Osteoblast (primary cell): Measurements from ENCODE around the gene ZMAT5. TPM values are rescaled to one million over a fixed set of nuclear protein-coding genes. Genes with fewer than 3 reads are reported as not detected.
A peak's percentile ranks its signal among the peaks of the same experiment; 100 is the strongest.

Experiments used
- DNase-seq: peaks from one replicate; pipeline ENCODE4 v3.0.0; 2011; ENCODE audit warnings: low spot score, mixed read lengths; ENCODE audit not compliant: insufficient read length; ENCODE audit errors: missing footprints
- H2AFZ ChIP-seq: 2 replicates; pipeline ENCODE4 v1.6.0; 2011; ENCODE audit warnings: mild to moderate bottlenecking, low read length
- H3K27ac ChIP-seq: 2 replicates; pipeline ENCODE4 v1.5.1; 2011; ENCODE audit warnings: mild to moderate bottlenecking, low read depth, low read length, moderate library complexity
- H3K27me3 ChIP-seq: 2 replicates; pipeline ENCODE4 v1.6.0; 2012; ENCODE audit warnings: mild to moderate bottlenecking, control low read depth, inconsistent platforms, low read length, moderate library complexity; ENCODE audit not compliant: insufficient read depth
- H3K36me3 ChIP-seq: 2 replicates; pipeline ENCODE4 v1.5.1; 2011; ENCODE audit warnings: mild to moderate bottlenecking, low read length, control low read depth, moderate library complexity; ENCODE audit not compliant: insufficient read depth
- H3K4me1 ChIP-seq: 2 replicates; pipeline ENCODE4 v1.5.1; 2011; ENCODE audit warnings: mild to moderate bottlenecking, low read length, control low read depth, moderate library complexity; ENCODE audit not compliant: insufficient read depth
- H3K4me2 ChIP-seq: 2 replicates; pipeline ENCODE4 v1.6.0; 2011; ENCODE audit warnings: mild to moderate bottlenecking, low read length; ENCODE audit not compliant: insufficient read depth
- H3K4me3 ChIP-seq: fragments of 200-600 bp; sonication (generic); 3 replicates; pipeline ENCODE4 v1.5.1; 2012; ENCODE audit warnings: mild to moderate bottlenecking, low read length, inconsistent platforms; ENCODE audit not compliant: insufficient read depth
- H3K79me2 ChIP-seq: 2 replicates; pipeline ENCODE4 v1.6.0; 2012; ENCODE audit warnings: mild to moderate bottlenecking, low read length, control low read depth, inconsistent platforms; ENCODE audit not compliant: insufficient read depth
- H3K9me3 ChIP-seq: 2 replicates; pipeline ENCODE4 v1.5.1; 2011; ENCODE audit warnings: low read depth, low read length, control low read depth
- H4K20me1 ChIP-seq: 2 replicates; pipeline ENCODE4 v1.6.0; 2012; ENCODE audit warnings: mild to moderate bottlenecking, low read length, control low read depth; ENCODE audit not compliant: insufficient read depth
- CTCF ChIP-seq: IDR thresholded peaks from 2 replicates; pipeline ENCODE4 v1.5.1; 2011; ENCODE audit warnings: mild to moderate bottlenecking, low read depth, low read length, moderate library complexity; ENCODE audit errors: extremely low read depth
- total RNA-seq: library from RNA; depleted of rRNA; stranded (reverse); fragments of >200 nt; gene quantifications from 2 replicates; pipeline ENCODE4 v1.2.3, GENCODE V29; 2012

The ZMAT5 gene
- total RNA-seq, 1 donor = 15.6 TPM

GRCh38 chr22:29762263-29762662, 4.5 kb downstream of the ZMAT5 start:
- Histone ChIP-seq H3K36me3 (no peaks in the 10 kb centered on the region), H3K79me2 (peaks cover 27% of the 10 kb centered on the region), H3K9me3 (no peaks in the 10 kb centered on the region), H3K4me2 (no peak overlapping the region), H2AFZ (no peak overlapping the region), H4K20me1 (peaks cover 6% of the 10 kb centered on the region), H3K27ac (no peak overlapping the region), H3K4me3 (no peak overlapping the region), H3K4me1 (peaks cover 17% of the 10 kb centered on the region), H3K27me3 (no peaks in the 10 kb centered on the region)
- no peak for DNase-seq
- no peak for TF ChIP-seq CTCF

DNA sequence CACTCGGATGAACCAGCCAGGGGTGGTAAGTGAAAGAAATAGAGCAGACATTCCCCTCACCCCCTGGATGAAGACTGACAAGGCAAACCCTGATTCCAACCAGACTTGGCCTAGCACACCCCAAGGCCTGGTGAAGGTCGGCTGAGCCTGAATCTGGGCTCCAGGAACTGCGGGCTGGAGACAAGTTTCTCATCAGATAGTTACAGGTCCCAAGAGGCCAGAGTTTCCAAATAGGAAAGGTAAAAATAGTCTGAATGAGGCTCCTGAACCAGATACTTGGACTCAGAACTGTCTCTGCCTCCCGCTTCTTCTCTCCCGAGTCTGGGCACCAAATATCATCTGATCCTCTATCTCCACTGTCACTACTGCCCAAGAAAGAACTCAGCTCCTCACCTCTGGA, 7.8 kb downstream of the ZMAT5 start:
- H3K4me1 ChIP-seq = peaks cover 9% of the 10 kb centered on the region
- no peak overlapping the region for H3K4me3 ChIP-seq
- H3K27me3 ChIP-seq = no peaks in the 10 kb centered on the region
- H2AFZ ChIP-seq = no peak overlapping the region
- no peak for TF ChIP-seq CTCF
- DNase-seq = peak; percentile 34
- H3K9me3 ChIP-seq = no peaks in the 10 kb centered on the region
- H3K36me3 ChIP-seq = no peaks in the 10 kb centered on the region
- peaks cover 3% of the 10 kb centered on the region for H3K79me2 ChIP-seq
- H3K27ac ChIP-seq = no peak overlapping the region
- H4K20me1 ChIP-seq = peaks cover 7% of the 10 kb centered on the region
- no peak overlapping the region for H3K4me2 ChIP-seq

- Histone ChIP-seq H2AFZ (no peak overlapping the region), H3K79me2 (peaks cover 3% of the 10 kb centered on the region), H3K27ac (no peak overlapping the region), H3K4me2 (no peak overlapping the region), H3K27me3 (no peaks in the 10 kb centered on the region), H4K20me1 (peaks cover 7% of the 10 kb centered on the region), H3K4me1 (peaks cover 9% of the 10 kb centered on the region), H3K36me3 (no peaks in the 10 kb centered on the region), H3K4me3 (no peak overlapping the region), H3K9me3 (no peaks in the 10 kb centered on the region)
- DNase-seq = peak; percentile 45
- TF ChIP-seq CTCF = no peak
Observed at GRCh38 chr22:29758068-29758622, 8.7 kb downstream of the ZMAT5 start.

GRCh38 chr22:29757096-29757495, 9.7 kb downstream of the ZMAT5 start:
- H3K79me2 ChIP-seq = peaks cover 3% of the 10 kb centered on the region
- H3K4me2 ChIP-seq = no peak overlapping the region
- no peaks in the 10 kb centered on the region for H3K36me3 ChIP-seq
- peak; percentile 50 for DNase-seq
- no peaks in the 10 kb centered on the region for H3K27me3 ChIP-seq
- H3K4me3 ChIP-seq = no peak overlapping the region
- no peaks in the 10 kb centered on the region for H3K9me3 ChIP-seq
- no peak overlapping the region for H2AFZ ChIP-seq
- H4K20me1 ChIP-seq = peaks cover 7% of the 10 kb centered on the region
- H3K27ac ChIP-seq = no peak overlapping the region
- TF ChIP-seq CTCF = no peak
- peaks cover 9% of the 10 kb centered on the region for H3K4me1 ChIP-seq
